K562 (cell line): ENCODE measurements around the gene CUX1. TPM values are rescaled to one million over a fixed set of nuclear protein-coding genes. Genes with fewer than 3 reads are reported as not detected.

ENCODE experiments used
- ATAC-seq: fragments of 200-7000 bp; cut with Tn5 transposase; 3 replicates; pipeline ENCODE4 v1.9.1; 2020; ENCODE audit warnings: moderate library complexity
- BruUV-seq: library from RNA; stranded (reverse); fragments of 400-500 nt; replicated peaks from 2 replicates; lab custom pipeline; 2021; lab: Mats Ljungman, UMichigan
- CTCF ChIA-PET: fragments of 300-600 bp; formaldehyde crosslinking; extraction: SDS; loops from one replicate; lab custom pipeline; 2021; ENCODE audit warnings: low intra/inter-chr PET ratio; lab: Yijun Ruan, JAX
- POLR2A ChIA-PET: fragments of 300-600, 350-650 bp; sonication (Branson Sonifier 250); formaldehyde crosslinking; extraction: SDS; loops from one replicate; lab custom pipeline; 2021; ENCODE audit warnings: antibody characterized with exemption, inconsistent platforms; lab: Yijun Ruan, JAX
- DNase-seq, 4 experiments: peaks; one replicate each; pipeline versions ENCODE4 v3.0.0 to v3.0.0-alpha.2; 2011 to 2018; ENCODE audit warnings: low spot score in 3 of 4, mixed read lengths in 3 of 4; ENCODE audit errors: extremely low read depth in 1 of 4
- FAIRE-seq: peaks from 2 replicates; lab custom pipeline; 2011; peaks lifted over from hg19 to GRCh38; lab: Jason Lieb, UNC
- H2AFZ ChIP-seq: 2 replicates; pipeline ENCODE4 v1.6.0; 2011; ENCODE audit warnings: low read depth, low read length, control low read depth, inconsistent platforms
- H3K27ac ChIP-seq: fragments of 200-600 bp; 3 replicates; pipeline ENCODE4 v1.8.0; 2011; ENCODE audit warnings: low read depth, mild to moderate bottlenecking, control low read depth, inconsistent platforms, low read length, moderate library complexity, mixed read lengths; ENCODE audit errors: extremely low read depth
- H3K27me3 ChIP-seq, 2 experiments: fragments of 300-600 bp in 1 of 2; 2 replicates in 1 of 2; 3 replicates in 1 of 2; pipeline versions ENCODE4 v1.6.0 to v1.8.0; 2011; ENCODE audit warnings: inconsistent platforms in 2 of 2, low read length in 2 of 2, mild to moderate bottlenecking in 1 of 2, mixed read lengths in 1 of 2, moderate library complexity in 1 of 2; ENCODE audit not compliant: control insufficient read depth in 2 of 2, insufficient read depth in 2 of 2
- H3K36me3 ChIP-seq: fragments of 300-600 bp; 3 replicates; pipeline ENCODE4 v1.8.0; 2011; ENCODE audit warnings: mild to moderate bottlenecking, low read length, inconsistent platforms; ENCODE audit not compliant: control insufficient read depth, insufficient read depth
- H3K4me1 ChIP-seq, 2 experiments: fragments of 200-600 bp in 1 of 2; replicated peaks in 1 of 2; 2 replicates in 1 of 2; 3 replicates in 1 of 2; pipeline versions ENCODE4 v1.5.1 to v1.8.0; 2011; ENCODE audit warnings: inconsistent platforms in 2 of 2, low read length in 2 of 2, mild to moderate bottlenecking in 1 of 2, mixed read lengths in 1 of 2, moderate library complexity in 1 of 2; ENCODE audit not compliant: control insufficient read depth in 2 of 2, insufficient read depth in 2 of 2
- H3K4me2 ChIP-seq: 2 replicates; pipeline ENCODE4 v1.6.1; 2011; ENCODE audit warnings: low read length, control low read depth, inconsistent platforms, mixed read lengths; ENCODE audit not compliant: insufficient read depth
- H3K4me3 ChIP-seq: fragments of 200-600 bp; sonication (generic), shearing (Covaris generic); 2 replicates; pipeline ENCODE4 v1.5.1; 2016; ENCODE audit warnings: control low read depth, inconsistent platforms
- H3K79me2 ChIP-seq: fragments of 200-600 bp; 3 replicates; pipeline ENCODE4 v1.8.0; 2011; ENCODE audit warnings: low read length, inconsistent platforms; ENCODE audit not compliant: control insufficient read depth, insufficient read depth
- H3K9ac ChIP-seq, 2 experiments: 2 replicates each; pipeline versions ENCODE4 v1.6.0 to v1.6.1; 2011; ENCODE audit warnings: low read depth in 2 of 2, low read length in 2 of 2, control low read depth in 1 of 2, inconsistent platforms in 1 of 2, mild to moderate bottlenecking in 1 of 2, mixed read lengths in 1 of 2; ENCODE audit not compliant: insufficient read depth in 1 of 2
- H3K9me1 ChIP-seq: one replicate; pipeline ENCODE4 v1.6.0; 2011; ENCODE audit warnings: inconsistent platforms, mild to moderate bottlenecking, low read length, moderate library complexity; ENCODE audit not compliant: control insufficient read depth, insufficient read depth
- H3K9me3 ChIP-seq: replicated peaks from 2 replicates; pipeline ENCODE4 v1.5.1; 2011; ENCODE audit warnings: low read depth, low read length, inconsistent platforms; ENCODE audit not compliant: control insufficient read depth, insufficient read depth
- H4K20me1 ChIP-seq: replicated peaks from 2 replicates; pipeline ENCODE4 v1.6.1; 2011; ENCODE audit warnings: low read length, inconsistent platforms, mixed read lengths; ENCODE audit not compliant: control insufficient read depth, insufficient read depth
- RREB1 ChIP-seq: fragments of 250-450 bp; sonication (Bioruptor Pico); IDR thresholded peaks from 2 replicates; pipeline ENCODE4 v1.4.0; 2020
- WGBS: fragments of 100-300 bp; shearing (Covaris generic); methylation state at CpG from one replicate; pipeline ENCODE4 v1.1.6; 2016; ENCODE audit warnings: low coverage, mixed read lengths; ENCODE audit not compliant: insufficient coverage; ENCODE audit errors: missing lambda C conversion rate; 5-methylcytosine and 5-hydroxymethylcytosine counted together
- in situ Hi-C: fragments of 300-500 bp; cut with MboI; formaldehyde crosslinking; loops from 4 replicates; pipeline ENCODE4 v1.15.0; 2018; ENCODE audit warnings: inconsistent platforms, mixed read lengths
- intact Hi-C: fragments of 100-400 bp; cut with micrococcal nuclease; formaldehyde crosslinking; loops from 2 replicates; pipeline ENCODE4 v1.14.2; 2022
- polyA plus RNA-seq, 8 experiments: library from polyadenylated mRNA; depleted of rRNA in 4 of 8; stranded (reverse) in 5 of 8; unstranded in 3 of 8; fragments of >200 nt; fragmentation: Nextera tagmentation in 2 of 8; fragmentation: Illumina TruSeq in 1 of 8; extraction: Ambion mirVana in 2 of 8; extraction: Trizol in 1 of 8; gene quantifications; 2 replicates each; pipeline versions ENCODE4 v1.2.1 to v1.2.3, GENCODE V29; 2011 to 2014; ENCODE audit warnings: inconsistent platforms in 1 of 8, missing spikeins in 1 of 8
- total RNA-seq, 7 experiments: library from RNA; depleted of rRNA in 6 of 7; stranded (reverse); fragments of >200 nt in 6 of 7; fragmentation: Illumina TruSeq in 2 of 7; extraction: Trizol in 2 of 7; gene quantifications; 2 replicates each; pipeline versions ENCODE4 v1.2.1 to v1.2.3, GENCODE V29; 2011 to 2021; ENCODE audit warnings: low replicate concordance in 1 of 7

The CUX1 gene
- total and polyA plus RNA-seq, 9 of the 15 experiments (the other 6 are each of a cell fraction or from before 2014, with no cell fraction given), result 3.6 to 55.3 (median 25.2) TPM

- Histone ChIP-seq H3K4me3 (no peak overlapping the region), H3K4me2 (no peak overlapping the region), H3K4me1 (peaks cover 19 to 42% of the 10 kb centered on the region in 2 experiments), H3K27me3 (no peaks in the 10 kb centered on the region), H3K36me3 (peaks cover 46% of the 10 kb centered on the region; the same call in 2 of the 3 replicates), H3K9me1 (no peaks in the 10 kb centered on the region), H3K79me2 (peaks cover 58% of the 10 kb centered on the region), H2AFZ (no peak overlapping the region), H4K20me1 (peaks cover 14% of the 10 kb centered on the region), H3K27ac (no peak overlapping the region), H3K9ac (0 out of 4 replicates have a peak overlapping the region, but pooled peaks of 1 of the 2 experiments have one; percentile 17), H3K9me3 (no peaks in the 10 kb centered on the region)
- DNase-seq, result no peak
- no TSS peak for BruUV-seq
- WGBS, result 97% methylated on average over 9 of the region's 9 CpGs
- in situ Hi-C loops, result no loop called here
- TF ChIP-seq RREB1 (CRISPR knock-in tag), result no peak
- ChIA-PET CTCF (no interaction called here), POLR2A (no interaction called here)
- ATAC-seq, result no peak
- FAIRE-seq, result no peak
- intact Hi-C loops, result no loop called here
These were observed 101.0 kb downstream of the CUX1 start for GRCh38 chr7:101918426-101918825.
